ENCODE results near the gene LHFPL2. TPM values are rescaled to one million over a fixed set of nuclear protein-coding genes. Genes with fewer than 3 reads are reported as not detected.

Gene LHFPL2
- polyA plus RNA-seq, 1 of the 3 experiments (the other 2 are of a cell fraction): 10.4 TPM

GRCh38 chr5:78654386-78654785, 5.8 kb upstream of the LHFPL2 start:
- Histone ChIP-seq H3K36me3 (replicated peaks in 1 of 2; ENCODE audit: control insufficient read depth in 1 of 2, insufficient read depth in 2 of 2, low read length in 1 of 2) (no peaks in the 10 kb centered on the region), H3K4me2 (no peak overlapping the region), H2AFZ (ENCODE audit: low read depth) (no peak overlapping the region), H3K4me1 (ENCODE audit: control insufficient read depth in 1 of 2, insufficient read depth in 2 of 2, low read depth in 1 of 2, low read length in 1 of 2) (peaks cover 7% of the 10 kb centered on the region in 2 experiments; a peak in 3 of 4 replicates), H3K27me3 (ENCODE audit: insufficient read depth) (no peaks in the 10 kb centered on the region), H3K4me3 (ENCODE audit: low read depth in 2 of 2, low read length in 1 of 2) (no peak overlapping the region), H3K9me3 (no peaks in the 10 kb centered on the region), H3K9me2 (no peaks in the 10 kb centered on the region), H3K79me2 (ENCODE audit: insufficient read depth) (no peaks in the 10 kb centered on the region), H3K27ac (ENCODE audit: low read depth in 2 of 2, low read length in 1 of 2) (no peak overlapping the region), H3K9ac (no peak overlapping the region), H4K20me1 (ENCODE audit: insufficient read depth) (no peaks in the 10 kb centered on the region), H3F3A (replicated peaks; ENCODE audit: insufficient read depth) (peaks cover 17% of the 10 kb centered on the region)
- no peak for DNase-seq
- TF ChIP-seq MXI1 (IDR thresholded peaks at IDR 0.05; ENCODE audit: low read depth, low read length) (no peak), RAD21 (IDR thresholded peaks at IDR 0.05; ENCODE audit: low read length) (no peak), ELF1 (IDR thresholded peaks at IDR 0.05) (no peak), TAF1 (IDR thresholded peaks at IDR 0.05; ENCODE audit: borderline replicate concordance, low read depth, low read length) (no peak), NFIC (IDR thresholded peaks at IDR 0.05; ENCODE audit: borderline replicate concordance) (no peak), RXRA (IDR thresholded peaks at IDR 0.05; ENCODE audit: borderline replicate concordance, low read depth) (no peak), MAX (IDR thresholded peaks at IDR 0.05; ENCODE audit: low read depth) (no peak), SIN3A (IDR thresholded peaks at IDR 0.05; ENCODE audit: borderline replicate concordance, low read depth, low read length) (no peak), CTCF (IDR thresholded peaks at IDR 0.05) (no peak), RFX5 (IDR thresholded peaks at IDR 0.05; ENCODE audit: low read length) (no peak), EZH2phosphoT487 (IDR thresholded peaks at IDR 0.05; ENCODE audit: borderline replicate concordance, low read depth) (no peak), USF1 (IDR thresholded peaks at IDR 0.05; ENCODE audit: borderline replicate concordance, low read depth) (no peak), YY1 (IDR thresholded peaks at IDR 0.05; ENCODE audit: low read depth) (no peak), JUND (IDR thresholded peaks at IDR 0.05) (no peak), EP300 (IDR thresholded peaks at IDR 0.05; ENCODE audit: borderline replicate concordance in 1 of 2, low read depth in 1 of 2, low read length in 1 of 2) (no peak), TEAD4 (IDR thresholded peaks at IDR 0.05; ENCODE audit: borderline replicate concordance, insufficient read depth) (no peak)
- TF ChIP-seq, protein P1, sequence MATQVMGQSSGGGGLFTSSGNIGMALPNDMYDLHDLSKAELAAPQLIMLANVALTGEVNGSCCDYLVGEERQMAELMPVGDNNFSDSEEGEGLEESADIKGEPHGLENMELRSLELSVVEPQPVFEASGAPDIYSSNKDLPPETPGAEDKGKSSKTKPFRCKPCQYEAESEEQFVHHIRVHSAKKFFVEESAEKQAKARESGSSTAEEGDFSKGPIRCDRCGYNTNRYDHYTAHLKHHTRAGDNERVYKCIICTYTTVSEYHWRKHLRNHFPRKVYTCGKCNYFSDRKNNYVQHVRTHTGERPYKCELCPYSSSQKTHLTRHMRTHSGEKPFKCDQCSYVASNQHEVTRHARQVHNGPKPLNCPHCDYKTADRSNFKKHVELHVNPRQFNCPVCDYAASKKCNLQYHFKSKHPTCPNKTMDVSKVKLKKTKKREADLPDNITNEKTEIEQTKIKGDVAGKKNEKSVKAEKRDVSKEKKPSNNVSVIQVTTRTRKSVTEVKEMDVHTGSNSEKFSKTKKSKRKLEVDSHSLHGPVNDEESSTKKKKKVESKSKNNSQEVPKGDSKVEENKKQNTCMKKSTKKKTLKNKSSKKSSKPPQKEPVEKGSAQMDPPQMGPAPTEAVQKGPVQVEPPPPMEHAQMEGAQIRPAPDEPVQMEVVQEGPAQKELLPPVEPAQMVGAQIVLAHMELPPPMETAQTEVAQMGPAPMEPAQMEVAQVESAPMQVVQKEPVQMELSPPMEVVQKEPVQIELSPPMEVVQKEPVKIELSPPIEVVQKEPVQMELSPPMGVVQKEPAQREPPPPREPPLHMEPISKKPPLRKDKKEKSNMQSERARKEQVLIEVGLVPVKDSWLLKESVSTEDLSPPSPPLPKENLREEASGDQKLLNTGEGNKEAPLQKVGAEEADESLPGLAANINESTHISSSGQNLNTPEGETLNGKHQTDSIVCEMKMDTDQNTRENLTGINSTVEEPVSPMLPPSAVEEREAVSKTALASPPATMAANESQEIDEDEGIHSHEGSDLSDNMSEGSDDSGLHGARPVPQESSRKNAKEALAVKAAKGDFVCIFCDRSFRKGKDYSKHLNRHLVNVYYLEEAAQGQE (IDR thresholded peaks at IDR 0.05; ENCODE audit: low read depth, low read length): no peak
- ChIA-PET POLR2A (no interaction called here), CTCF (interaction anchor here (1.4 kb wide), 2 partner anchors 121 to 310 kb away, joined by 3 to 4 read pairs; no protein-coding TSS in a partner anchor)
- 88% methylated on average over 1 of the region's 1 CpG for WGBS (ENCODE audit: low lambda C conversion rate)
